Measurements from ENCODE around the gene NUP205. TPM values are rescaled to one million over a fixed set of nuclear protein-coding genes. Genes with fewer than 3 reads are reported as not detected.

Gene NUP205
- total RNA-seq, 2 donors from 2014 or later, result 118 to 129 TPM

DNA sequence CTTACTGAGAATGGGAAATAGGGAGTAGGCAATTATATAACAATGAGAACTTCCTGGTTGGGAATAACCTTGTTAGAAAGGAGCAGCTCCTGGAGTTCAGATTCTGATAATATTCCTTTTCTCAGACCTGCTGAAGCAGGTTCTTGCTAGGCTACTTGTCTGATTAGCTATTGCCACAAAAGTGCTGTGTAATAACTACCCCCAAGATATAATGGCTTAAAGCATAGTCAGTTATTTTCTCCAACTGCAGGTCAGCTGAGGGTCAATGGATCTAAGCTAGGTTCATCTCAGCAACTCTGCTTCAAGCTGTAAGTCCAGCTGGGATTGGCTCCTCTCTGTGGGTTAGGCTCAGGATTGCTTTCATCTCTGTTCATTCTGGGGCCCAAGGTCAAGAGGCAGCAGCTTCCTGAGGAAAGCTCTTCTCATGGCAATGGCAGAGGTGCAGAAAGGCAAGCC lies 38.5 kb upstream of the NUP205 start:
- Histone ChIP-seq H3K9ac (ENCODE audit: extremely low read depth, low read length, poor library complexity, severe bottlenecking) (no peak overlapping the region), H3K4me1 (ENCODE audit: control insufficient read depth, insufficient read depth, low read length) (no peaks in the 10 kb centered on the region), H3K36me3 (ENCODE audit: control insufficient read depth, insufficient read depth, low read length) (no peaks in the 10 kb centered on the region), H3K27me3 (ENCODE audit: control insufficient read depth, insufficient read depth, low read length, poor library complexity, severe bottlenecking) (peaks cover 62% of the 10 kb centered on the region), H3K4me3 (ENCODE audit: low read length) (no peak overlapping the region), H3K9me3 (ENCODE audit: control insufficient read depth, low read length) (no peaks in the 10 kb centered on the region), H3K27ac (ENCODE audit: low read depth, low read length) (no peak overlapping the region)
- no peak overlapping the region for H3K4me3 Mint-ChIP-seq
- H3K9me3 Mint-ChIP-seq, result peaks cover 2% of the 10 kb centered on the region
- no peaks in the 10 kb centered on the region for H3K36me3 Mint-ChIP-seq (ENCODE audit: low read depth)
- TF ChIP-seq, protein P1, sequence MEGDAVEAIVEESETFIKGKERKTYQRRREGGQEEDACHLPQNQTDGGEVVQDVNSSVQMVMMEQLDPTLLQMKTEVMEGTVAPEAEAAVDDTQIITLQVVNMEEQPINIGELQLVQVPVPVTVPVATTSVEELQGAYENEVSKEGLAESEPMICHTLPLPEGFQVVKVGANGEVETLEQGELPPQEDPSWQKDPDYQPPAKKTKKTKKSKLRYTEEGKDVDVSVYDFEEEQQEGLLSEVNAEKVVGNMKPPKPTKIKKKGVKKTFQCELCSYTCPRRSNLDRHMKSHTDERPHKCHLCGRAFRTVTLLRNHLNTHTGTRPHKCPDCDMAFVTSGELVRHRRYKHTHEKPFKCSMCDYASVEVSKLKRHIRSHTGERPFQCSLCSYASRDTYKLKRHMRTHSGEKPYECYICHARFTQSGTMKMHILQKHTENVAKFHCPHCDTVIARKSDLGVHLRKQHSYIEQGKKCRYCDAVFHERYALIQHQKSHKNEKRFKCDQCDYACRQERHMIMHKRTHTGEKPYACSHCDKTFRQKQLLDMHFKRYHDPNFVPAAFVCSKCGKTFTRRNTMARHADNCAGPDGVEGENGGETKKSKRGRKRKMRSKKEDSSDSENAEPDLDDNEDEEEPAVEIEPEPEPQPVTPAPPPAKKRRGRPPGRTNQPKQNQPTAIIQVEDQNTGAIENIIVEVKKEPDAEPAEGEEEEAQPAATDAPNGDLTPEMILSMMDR (conservative IDR thresholded peaks at IDR 0.05), result no peak
- no peak overlapping the region for H3K27ac Mint-ChIP-seq
- peaks cover 8% of the 10 kb centered on the region for H3K27me3 Mint-ChIP-seq (ENCODE audit: insufficient read depth)
- peaks cover 4% of the 10 kb centered on the region for H3K4me1 Mint-ChIP-seq
- DNase-seq, result no peak

DNA sequence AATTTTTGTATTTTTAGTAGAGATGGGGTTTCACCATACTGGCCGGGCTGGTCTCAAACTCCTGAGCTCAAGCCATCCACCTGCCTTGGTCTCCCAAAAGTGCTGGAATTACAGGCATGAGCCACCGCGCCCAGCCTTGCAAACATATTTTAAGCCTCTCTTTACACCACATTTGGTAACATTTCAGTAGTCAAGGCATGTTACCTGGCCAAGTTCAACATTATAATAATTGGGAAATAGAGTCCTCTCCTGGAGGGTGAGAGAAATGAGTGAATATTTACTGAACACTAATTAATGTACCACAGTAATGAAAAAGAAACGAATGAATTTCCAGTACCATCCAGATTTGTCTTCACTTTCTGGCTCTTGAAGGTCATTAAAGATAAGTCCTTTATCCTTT lies 37.8 kb upstream of the NUP205 start:
- no peak for DNase-seq
- Mint-ChIP-seq H3K4me1 (peaks cover 4% of the 10 kb centered on the region), H3K9me3 (peaks cover 2% of the 10 kb centered on the region), H3K4me3 (no peak overlapping the region), H3K27ac (no peak overlapping the region), H3K36me3 (ENCODE audit: low read depth) (no peaks in the 10 kb centered on the region), H3K27me3 (ENCODE audit: insufficient read depth) (peaks cover 8% of the 10 kb centered on the region)
- Histone ChIP-seq H3K4me3 (ENCODE audit: low read length) (no peak overlapping the region), H3K27ac (ENCODE audit: low read depth, low read length) (no peak overlapping the region), H3K9me3 (ENCODE audit: control insufficient read depth, low read length) (no peaks in the 10 kb centered on the region), H3K36me3 (ENCODE audit: control insufficient read depth, insufficient read depth, low read length) (no peaks in the 10 kb centered on the region), H3K27me3 (ENCODE audit: control insufficient read depth, insufficient read depth, low read length, poor library complexity, severe bottlenecking) (peaks cover 57% of the 10 kb centered on the region), H3K9ac (ENCODE audit: extremely low read depth, low read length, poor library complexity, severe bottlenecking) (no peak overlapping the region), H3K4me1 (ENCODE audit: control insufficient read depth, insufficient read depth, low read length) (no peaks in the 10 kb centered on the region)
- WGBS, 2 experiments (ENCODE audit: insufficient coverage in 1 of 2, insufficient read length in 1 of 2), result 80 to 90% methylated on average over 2 to 4 of the region's 4 CpGs
- TF ChIP-seq, protein P1 (conservative IDR thresholded peaks at IDR 0.05), result no peak

DNA sequence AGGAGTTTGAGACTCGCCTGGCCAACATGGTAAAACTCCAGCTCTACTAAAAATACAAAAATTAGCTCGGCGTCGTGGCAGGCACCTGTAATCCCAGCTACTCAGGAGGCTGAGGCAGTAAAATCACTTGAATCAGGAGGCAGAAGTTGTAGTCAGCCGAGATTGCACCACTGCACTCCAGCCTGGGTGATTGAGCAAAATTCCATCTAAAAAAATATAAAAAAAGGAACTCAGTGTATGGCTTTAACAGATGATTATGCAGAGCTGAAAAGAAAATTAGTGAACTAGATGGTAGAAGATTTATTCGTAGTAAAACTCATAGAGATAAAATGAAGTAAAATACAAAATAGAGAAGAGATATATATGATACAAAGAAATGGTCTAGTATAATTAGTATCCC lies 35.2 kb upstream of the NUP205 start:
- no peak overlapping the region for H3K4me3 ChIP-seq (ENCODE audit: low read length)
- no peak overlapping the region for H3K27ac ChIP-seq (ENCODE audit: low read depth, low read length)
- H3K9me3 ChIP-seq (ENCODE audit: control insufficient read depth, low read length), result no peaks in the 10 kb centered on the region
- no peak overlapping the region for H3K9ac ChIP-seq (ENCODE audit: extremely low read depth, low read length, poor library complexity, severe bottlenecking)
- WGBS, 2 experiments (ENCODE audit: insufficient coverage in 1 of 2, insufficient read length in 1 of 2), result 96 to 97% methylated on average over 5 to 6 of the region's 6 CpGs
- Mint-ChIP-seq H3K27ac (no peak overlapping the region), H3K4me3 (no peak overlapping the region), H3K9me3 (peaks cover 2% of the 10 kb centered on the region), H3K4me1 (no peaks in the 10 kb centered on the region), H3K27me3 (ENCODE audit: insufficient read depth) (peaks cover 4% of the 10 kb centered on the region), H3K36me3 (ENCODE audit: low read depth) (no peaks in the 10 kb centered on the region)
- TF ChIP-seq, protein P1 (conservative IDR thresholded peaks at IDR 0.05), result no peak
- DNase-seq, result no peak
- H3K4me1 ChIP-seq (ENCODE audit: control insufficient read depth, insufficient read depth, low read length), result no peaks in the 10 kb centered on the region
- peaks cover 43% of the 10 kb centered on the region for H3K27me3 ChIP-seq (ENCODE audit: control insufficient read depth, insufficient read depth, low read length, poor library complexity, severe bottlenecking)
- no peaks in the 10 kb centered on the region for H3K36me3 ChIP-seq (ENCODE audit: control insufficient read depth, insufficient read depth, low read length)
